IMR-90 (cell line): ENCODE measurements around the gene VAV3. TPM values are rescaled to one million over a fixed set of nuclear protein-coding genes. Genes with fewer than 3 reads are reported as not detected.

Experiments
- ATAC-seq: fragments of 200-7000 bp; cut with Tn5 transposase; 2 replicates; pipeline ENCODE4 v1.9.1; 2020; ENCODE audit warnings: low read depth, mild to moderate bottlenecking, moderate library complexity
- BruUV-seq: library from RNA; stranded (reverse); fragments of 400-500 nt; replicated peaks from 2 replicates; lab custom pipeline; 2021; lab: Mats Ljungman, UMichigan
- CTCF ChIA-PET: fragments of 300-600 bp; formaldehyde crosslinking; extraction: SDS; loops from one replicate; lab custom pipeline; 2021; ENCODE audit warnings: antibody characterized with exemption; lab: Yijun Ruan, JAX
- POLR2A ChIA-PET: fragments of 300-600 bp; sonication (Branson Sonifier 250); formaldehyde crosslinking; loops from one replicate; lab custom pipeline; 2022; ENCODE audit warnings: antibody characterized with exemption; ENCODE audit not compliant: unreplicated experiment; lab: Charles Lee
- DNase-seq: peaks from one replicate; pipeline ENCODE4 v3.0.0; 2013
- H2AFZ ChIP-seq: replicated peaks from 2 replicates; pipeline ENCODE3; 2013; ENCODE audit warnings: low read length, mild to moderate bottlenecking; ENCODE audit not compliant: poor library complexity
- H2AK5ac ChIP-seq: 2 replicates; pipeline ENCODE4 v1.6.1; 2013; ENCODE audit warnings: low read depth, low read length, inconsistent platforms
- H2AK9ac ChIP-seq: replicated peaks from 2 replicates; pipeline ENCODE3; 2013; ENCODE audit warnings: mild to moderate bottlenecking, low read depth, low read length, moderate library complexity; ENCODE audit not compliant: poor library complexity
- H2BK120ac ChIP-seq: 2 replicates; pipeline ENCODE4 v1.6.1; 2013; ENCODE audit warnings: low read depth, low read length, inconsistent platforms
- H2BK15ac ChIP-seq: 3 replicates; pipeline ENCODE4 v1.6.1; 2013; ENCODE audit warnings: low read depth, low read length, inconsistent platforms
- H2BK20ac ChIP-seq: 2 replicates; pipeline ENCODE4 v1.6.1; 2013; ENCODE audit warnings: low read depth, mild to moderate bottlenecking, inconsistent platforms, low read length, moderate library complexity
- H2BK5ac ChIP-seq: 2 replicates; pipeline ENCODE4 v1.6.1; 2013; ENCODE audit warnings: mild to moderate bottlenecking, low read depth, low read length, inconsistent platforms; ENCODE audit not compliant: poor library complexity, severe bottlenecking
- H3K14ac ChIP-seq: replicated peaks from 2 replicates; pipeline ENCODE4 v1.6.1; 2013; ENCODE audit warnings: low read depth, low read length, inconsistent platforms
- H3K18ac ChIP-seq: 2 replicates; pipeline ENCODE4 v1.6.1; 2013; ENCODE audit warnings: low read depth, low read length, control low read depth
- H3K23ac ChIP-seq: 2 replicates; pipeline ENCODE4 v1.6.1; 2013; ENCODE audit warnings: low read depth, low read length, inconsistent platforms
- H3K27ac ChIP-seq: 2 replicates; pipeline ENCODE4 v1.5.1; 2013; ENCODE audit warnings: mild to moderate bottlenecking, control low read depth, low read length; ENCODE audit not compliant: insufficient read depth
- H3K27me3 ChIP-seq: 2 replicates; pipeline ENCODE4 v1.6.1; 2013; ENCODE audit warnings: low read length; ENCODE audit not compliant: control insufficient read depth, insufficient read depth
- H3K36me3 ChIP-seq: 2 replicates; pipeline ENCODE4 v1.6.1; 2013; ENCODE audit warnings: low read length, mixed read lengths; ENCODE audit not compliant: control insufficient read depth, insufficient read depth
- H3K4ac ChIP-seq: 2 replicates; pipeline ENCODE4 v1.6.1; 2013; ENCODE audit warnings: low read depth, low read length, inconsistent platforms
- H3K4me1 ChIP-seq: 2 replicates; pipeline ENCODE4 v1.6.1; 2013; ENCODE audit warnings: low read length, mixed read lengths; ENCODE audit not compliant: control insufficient read depth, insufficient read depth
- H3K4me2 ChIP-seq: 2 replicates; pipeline ENCODE4 v1.6.1; 2013; ENCODE audit warnings: low read depth, mild to moderate bottlenecking, control low read depth, low read length, moderate library complexity
- H3K4me3 ChIP-seq: 2 replicates; pipeline ENCODE4 v1.5.1; 2013; ENCODE audit warnings: low read depth, mild to moderate bottlenecking, control low read depth, low read length, moderate library complexity; ENCODE audit not compliant: insufficient read depth
- H3K56ac ChIP-seq: 2 replicates; pipeline ENCODE4 v1.6.1; 2013; ENCODE audit warnings: low read length, inconsistent platforms; ENCODE audit not compliant: insufficient read depth; ENCODE audit errors: extremely low read depth
- H3K79me1 ChIP-seq, 2 experiments: 2 replicates each; pipeline ENCODE4 v1.6.1; 2013; ENCODE audit warnings: low read length in 2 of 2, inconsistent platforms in 1 of 2, low read depth in 1 of 2
- H3K9ac ChIP-seq: 2 replicates; pipeline ENCODE4 v1.6.1; 2013; ENCODE audit warnings: low read depth, low read length, control low read depth
- H3K9me1 ChIP-seq: 2 replicates; pipeline ENCODE4 v1.6.1; 2013; ENCODE audit warnings: low read length, inconsistent platforms; ENCODE audit not compliant: insufficient read depth
- H3K9me3 ChIP-seq: 2 replicates; pipeline ENCODE4 v1.6.1; 2013; ENCODE audit warnings: low read length; ENCODE audit not compliant: control insufficient read depth, insufficient read depth
- H4K20me1 ChIP-seq: 2 replicates; pipeline ENCODE4 v1.6.1; 2013; ENCODE audit warnings: low read length, inconsistent platforms; ENCODE audit not compliant: insufficient read depth
- H4K5ac ChIP-seq: 2 replicates; pipeline ENCODE4 v1.6.1; 2013; ENCODE audit warnings: mild to moderate bottlenecking, low read depth, low read length, control low read depth
- H4K8ac ChIP-seq, 2 experiments: 2 replicates each; pipeline ENCODE4 v1.6.1; 2013; ENCODE audit warnings: low read depth in 2 of 2, low read length in 2 of 2, control low read depth in 1 of 2, inconsistent platforms in 1 of 2
- H4K91ac ChIP-seq: 2 replicates; pipeline ENCODE4 v1.6.1; 2013; ENCODE audit warnings: low read depth, low read length, inconsistent platforms; ENCODE audit not compliant: insufficient read depth
- CHD1 ChIP-seq: IDR thresholded peaks from 2 replicates; pipeline ENCODE4 v1.6.1; 2012; ENCODE audit warnings: low read depth, low read length, improper control_type of control experiment
- ELK1 ChIP-seq: fragments of 150-350 bp; IDR thresholded peaks from 2 replicates; pipeline ENCODE4 v1.6.1; 2016; ENCODE audit warnings: low read depth, mild to moderate bottlenecking, low read length, moderate library complexity, borderline replicate concordance
- FOS ChIP-seq: fragments of 150-350 bp; IDR thresholded peaks from 2 replicates; pipeline ENCODE4 v1.6.1; 2016; ENCODE audit warnings: low read depth, low read length
- MAFK ChIP-seq: IDR thresholded peaks from 2 replicates; pipeline ENCODE4 v1.6.1; 2012; ENCODE audit warnings: low read depth, low read length, improper control_type of control experiment
- MXI1 ChIP-seq: IDR thresholded peaks from 2 replicates; pipeline ENCODE4 v1.6.1; 2012; ENCODE audit warnings: low read depth, mild to moderate bottlenecking, low read length, moderate library complexity, borderline replicate concordance
- RAD21 ChIP-seq: IDR thresholded peaks from 2 replicates; pipeline ENCODE4 v1.6.1; 2012; ENCODE audit warnings: low read length, improper control_type of control experiment
- RFX5 ChIP-seq: IDR thresholded peaks from 2 replicates; pipeline ENCODE4 v1.8.0; 2012; ENCODE audit warnings: low read depth, mild to moderate bottlenecking, low read length, moderate library complexity
- SMC3 ChIP-seq: fragments of 150-350 bp; IDR thresholded peaks from 2 replicates; pipeline ENCODE4 v1.6.1; 2016; ENCODE audit warnings: low read depth, mild to moderate bottlenecking, antibody characterized with exemption, low read length, moderate library complexity
- USF2 ChIP-seq: fragments of 150-350 bp; IDR thresholded peaks from 2 replicates; pipeline ENCODE4 v1.6.1; 2017; ENCODE audit warnings: mild to moderate bottlenecking, antibody characterized with exemption, low read length, low read depth
- WGBS, 2 experiments: methylation state at CpG; one replicate each; pipeline versions ENCODE4 v1.1.5 to v1.1.7; 2013; ENCODE audit warnings: missing lambda C conversion rate in 2 of 2; ENCODE audit not compliant: insufficient read length in 1 of 2; ENCODE audit errors: extremely low coverage in 2 of 2; 5-methylcytosine and 5-hydroxymethylcytosine counted together
- dilution Hi-C: fragments of 300-500 bp; cut with HindIII; formaldehyde crosslinking; loops from one replicate; pipeline ENCODE4 v1.14.3; 2018; ENCODE audit warnings: low sequenced_read_pairs; ENCODE audit not compliant: unreplicated experiment
- in situ Hi-C: fragments of 300-500 bp; cut with MboI; formaldehyde crosslinking; loops from 3 replicates; pipeline ENCODE4 v1.14.3; 2019; ENCODE audit warnings: low sequenced_read_pairs, inconsistent platforms, mixed read lengths
- intact Hi-C: fragments of 100-400 bp; cut with micrococcal nuclease; formaldehyde crosslinking; loops from 2 replicates; pipeline ENCODE4 v1.10.0; 2022
- polyA plus RNA-seq, 3 experiments: library from polyadenylated mRNA; depleted of rRNA; stranded (reverse); fragments of >200 nt; gene quantifications; 2 replicates each; pipeline ENCODE4 v1.2.3, GENCODE V29; 2012; ENCODE audit warnings: low replicate concordance in 1 of 3
- total RNA-seq: library from RNA; depleted of rRNA; stranded (reverse); fragments of >200 nt; gene quantifications from 2 replicates; pipeline ENCODE4 v1.2.3, GENCODE V29; 2012

The VAV3 gene
- total and polyA plus RNA-seq, 2 of the 4 experiments (the other 2 are of a cell fraction), result 0.12 to 0.18 TPM

- Histone ChIP-seq H2BK5ac (no peak overlapping the region), H2BK20ac (no peak overlapping the region), H3K14ac (no peak overlapping the region), H2AK9ac (no peak overlapping the region), H3K27me3 (no peaks in the 10 kb centered on the region), H4K5ac (no peak overlapping the region), H3K79me1 (no peaks in the 10 kb centered on the region), H2AK5ac (no peak overlapping the region), H2AFZ (no peak overlapping the region), H3K27ac (no peak overlapping the region), H3K9me1 (no peaks in the 10 kb centered on the region), H4K91ac (no peak overlapping the region), H3K4me2 (no peak overlapping the region), H3K4me1 (no peaks in the 10 kb centered on the region), H3K36me3 (no peaks in the 10 kb centered on the region), H3K4me3 (no peak overlapping the region), H3K9me3 (no peaks in the 10 kb centered on the region), H4K8ac (no peak overlapping the region), H3K56ac (no peak overlapping the region), H2BK120ac (no peak overlapping the region), H2BK15ac (no peak overlapping the region), H3K18ac (no peak overlapping the region), H3K23ac (no peak overlapping the region), H4K20me1 (no peaks in the 10 kb centered on the region), H3K9ac (no peak overlapping the region), H3K4ac (no peak overlapping the region)
- no CpG with 5 or more reads among the region's 2 CpGs for WGBS, 2 experiments
- ChIA-PET CTCF (no interaction called here), POLR2A (no interaction called here)
- no peak for ATAC-seq
- dilution Hi-C loops, result no loop called here
- no peak for DNase-seq
- no TSS peak for BruUV-seq
- intact Hi-C loops, result no loop called here
- in situ Hi-C loops, result no loop called here
- TF ChIP-seq SMC3 (no peak), MXI1 (no peak), CHD1 (no peak), MAFK (no peak), USF2 (no peak), ELK1 (no peak), RFX5 (no peak), RAD21 (no peak), FOS (no peak)
Measured at GRCh38 chr1:107683683-107684082, 281.3 kb downstream of the VAV3 start.
